NCI-H524 (cell line): ENCODE data around the gene USP40.
A peak's percentile ranks its signal among the peaks of the same experiment; 100 is the strongest.
"Not testable (repeated sequence)": the region's sequence is repeated elsewhere in the genome, so short reads cannot be mapped to it uniquely, and the experiment has no call there.

Experiments used
- DNase-seq, 2 experiments: peaks; one replicate each; lab custom pipeline; 2025; lab: John Stamatoyannopoulos, UW

Gene USP40

GRCh38 chr2:233566141-233566956, at the start of gene USP40:
TSS of gene USP40 (minus strand) at chr2:233566782. CDS start at chr2:233565554, 1,228 bp downstream.
- peak; percentile 91 to 94 for DNase-seq

- DNase-seq, result no peak
Observed at GRCh38 chr2:233611284-233611683, 44.7 kb upstream of the USP40 start.

- DNase-seq, result no peak
Observed at GRCh38 chr2:233605680-233606079, 39.1 kb upstream of the USP40 start.

GRCh38 chr2:233604826-233605225, 38.2 kb upstream of the USP40 start:
- DNase-seq, result no peak

GRCh38 chr2:233603520-233603919, 36.9 kb upstream of the USP40 start:
- no peak for DNase-seq

GRCh38 chr2:233602076-233602475, 35.5 kb upstream of the USP40 start:
- DNase-seq, result no peak

- no peak for DNase-seq
Observed at GRCh38 chr2:233600386-233600785, 33.8 kb upstream of the USP40 start.

GRCh38 chr2:233598952-233599351, 32.4 kb upstream of the USP40 start:
- no peak for DNase-seq

- DNase-seq, result no peak
Observed at GRCh38 chr2:233597522-233597921, 30.9 kb upstream of the USP40 start.

- no peak for DNase-seq
Observed at GRCh38 chr2:233593201-233593600, 26.6 kb upstream of the USP40 start.

- DNase-seq, result not testable (repeated sequence)
Observed at GRCh38 chr2:233592706-233593105, 26.1 kb upstream of the USP40 start.

GRCh38 chr2:233588400-233588799, 21.8 kb upstream of the USP40 start:
- DNase-seq, result no peak

- DNase-seq, result no peak
Observed at GRCh38 chr2:233584210-233584609, 17.6 kb upstream of the USP40 start.

GRCh38 chr2:233583217-233583965, 16.8 kb upstream of the USP40 start:
- DNase-seq, result not testable (repeated sequence)

- DNase-seq, result not testable (repeated sequence)
Observed at GRCh38 chr2:233577341-233577740, 10.8 kb upstream of the USP40 start.

GRCh38 chr2:233572468-233572867, 5.9 kb upstream of the USP40 start:
- DNase-seq, result no peak

GRCh38 chr2:233571462-233571861, 4.9 kb upstream of the USP40 start:
- DNase-seq, result no peak

- no peak for DNase-seq
Observed at GRCh38 chr2:233571001-233571400, 4.4 kb upstream of the USP40 start.

- peak; percentile 18 to 64 for DNase-seq
Observed at GRCh38 chr2:233565685-233566140, 869 bp downstream of the USP40 start.

GRCh38 chr2:233563663-233564430, 2.7 kb downstream of the USP40 start:
- DNase-seq, result no peak

GRCh38 chr2:233556881-233557736, 9.5 kb downstream of the USP40 start:
- DNase-seq, result no peak
